BLaER1 treated with 17β-estradiol and CSF1 and Interleukin-3, amounts not matched to agents 10 nM and 100 nM (cell line): Measurements from ENCODE around the gene C10orf95.

Experiments used
- H3K27ac ChIP-seq, 11 experiments: shearing (Covaris generic); formaldehyde crosslinking; 2 replicates each; pipeline ENCODE4 v1.8.1; 2022
- H3K27me3 ChIP-seq, 11 experiments: shearing (Covaris generic); formaldehyde crosslinking; 2 replicates each; pipeline ENCODE4 v1.8.1; 2022
- H3K36me3 ChIP-seq, 11 experiments: shearing (Covaris generic); formaldehyde crosslinking; 2 replicates each; pipeline ENCODE4 v1.8.1; 2022
- H3K4me1 ChIP-seq, 10 experiments: shearing (Covaris generic); formaldehyde crosslinking; 2 replicates each; pipeline ENCODE4 v1.8.1; 2022
- H3K4me2 ChIP-seq, 11 experiments: shearing (Covaris generic); formaldehyde crosslinking; 2 replicates each; pipeline ENCODE4 v1.8.1; 2022
- H3K4me3 ChIP-seq, 10 experiments: shearing (Covaris generic); formaldehyde crosslinking; 2 replicates each; pipeline ENCODE4 v1.8.1; 2022
- H3K9ac ChIP-seq, 11 experiments: shearing (Covaris generic); formaldehyde crosslinking; 2 replicates each; pipeline ENCODE4 v1.8.1; 2022
- H3K9me3 ChIP-seq, 11 experiments: shearing (Covaris generic); formaldehyde crosslinking; replicated peaks in 1 of 11; 2 replicates each; pipeline ENCODE4 v1.8.1; 2022
- H4K20me1 ChIP-seq, 11 experiments: shearing (Covaris generic); formaldehyde crosslinking; 2 replicates each; pipeline ENCODE4 v1.8.1; 2022
- Cebpa-rat ChIP-seq, 11 experiments: shearing (Covaris generic); IDR thresholded peaks; 2 replicates each; pipeline ENCODE4 v1.8.1; 2022

C10orf95 gene

GRCh38 chr10:102452672-102453340 is 1.5 kb upstream of the C10orf95 start:
- H3K4me1 ChIP-seq, result peaks cover 26 to 79% (median 47%) of the 10 kb centered on the region in 10 experiments
- H3K9ac ChIP-seq, result peak overlapping the region in 10 of 11 experiments; percentile 19 to 93 (median 45); a peak in 13 of 22 replicates
- H3K27me3 ChIP-seq, result no peaks in the 10 kb centered on the region
- peak in 10 of 11 experiments; percentile 32 to 74 (median 44); a peak in 12 of 22 replicates for TF ChIP-seq Cebpa-rat (IDR thresholded peaks at IDR 0.05)
- H4K20me1 ChIP-seq, result peaks cover 0 to 6% (median 0%) of the 10 kb centered on the region in 11 experiments; a peak in 5 of 22 replicates
- peaks cover 23 to 59% (median 44%) of the 10 kb centered on the region in 11 experiments for H3K36me3 ChIP-seq
- no peaks in the 10 kb centered on the region for H3K9me3 ChIP-seq
- H3K4me2 ChIP-seq, result peak overlapping the region; percentile 87 to 99 (median 95); a peak in 21 of 22 replicates
- H3K27ac ChIP-seq, result peak overlapping the region; percentile 46 to 95 (median 81); a peak in 20 of 22 replicates
- H3K4me3 ChIP-seq, result peak overlapping the region in 4 of 10 experiments; percentile 81 to 98 (median 89); a peak in 4 of 20 replicates

GRCh38 chr10:102450374-102451104 is 804 bp downstream of the C10orf95 start:
- peaks cover 0 to 26% (median 2%) of the 10 kb centered on the region in 11 experiments; a peak in 9 of 22 replicates for H4K20me1 ChIP-seq
- peak overlapping the region; percentile 70 to 95 (median 90) for H3K27ac ChIP-seq
- H3K4me1 ChIP-seq, result peaks cover 26 to 88% (median 47%) of the 10 kb centered on the region in 10 experiments

GRCh38 chr10:102450124-102450373 is 1.3 kb downstream of the C10orf95 start:
- TF ChIP-seq Cebpa-rat (IDR thresholded peaks at IDR 0.05), result no peak
- peak overlapping the region; percentile 70 to 95 (median 90) for H3K27ac ChIP-seq
- H3K27me3 ChIP-seq, result no peaks in the 10 kb centered on the region
- peak overlapping the region; percentile 84 to 95 (median 90) for H3K9ac ChIP-seq
- H3K4me1 ChIP-seq, result peaks cover 26 to 88% (median 47%) of the 10 kb centered on the region in 10 experiments
- peak overlapping the region; percentile 81 to 98 (median 89) for H3K4me3 ChIP-seq
- H4K20me1 ChIP-seq, result peaks cover 0 to 31% (median 5%) of the 10 kb centered on the region in 11 experiments; a peak in 9 of 22 replicates
- peak overlapping the region; percentile 87 to 99 (median 95) for H3K4me2 ChIP-seq
- peaks cover 7 to 36% (median 25%) of the 10 kb centered on the region in 11 experiments; a peak in 18 of 22 replicates for H3K36me3 ChIP-seq
- H3K9me3 ChIP-seq, result no peaks in the 10 kb centered on the region

More at GRCh38 chr10:102450374-102451104, 804 bp downstream of the C10orf95 start:
- H3K9ac ChIP-seq, result peak overlapping the region; percentile 84 to 95 (median 90)
- peaks cover 9 to 41% (median 30%) of the 10 kb centered on the region in 11 experiments; a peak in 21 of 22 replicates for H3K36me3 ChIP-seq
- no peaks in the 10 kb centered on the region for H3K27me3 ChIP-seq
- peak overlapping the region; percentile 87 to 99 (median 95) for H3K4me2 ChIP-seq
- no peak for TF ChIP-seq Cebpa-rat (IDR thresholded peaks at IDR 0.05)
- peak overlapping the region; percentile 81 to 98 (median 89) for H3K4me3 ChIP-seq
- H3K9me3 ChIP-seq, result no peaks in the 10 kb centered on the region

- Histone ChIP-seq H3K36me3 (peaks cover 7 to 31% (median 21%) of the 10 kb centered on the region in 11 experiments; a peak in 14 of 22 replicates), H3K27me3 (no peaks in the 10 kb centered on the region), H3K27ac (peak overlapping the region; percentile 70 to 95 (median 90)), H4K20me1 (peaks cover 0 to 36% (median 5%) of the 10 kb centered on the region in 11 experiments; a peak in 9 of 22 replicates), H3K9ac (peak overlapping the region; percentile 84 to 95 (median 90)), H3K4me3 (peak overlapping the region; percentile 81 to 98 (median 89)), H3K4me1 (peaks cover 26 to 88% (median 45%) of the 10 kb centered on the region in 10 experiments), H3K9me3 (no peaks in the 10 kb centered on the region), H3K4me2 (peak overlapping the region; percentile 87 to 99 (median 95))
- no peak for TF ChIP-seq Cebpa-rat (IDR thresholded peaks at IDR 0.05)
Observed at GRCh38 chr10:102449321-102450123, 1.8 kb downstream of the C10orf95 start.

GRCh38 chr10:102444851-102445250 is 6.5 kb downstream of the C10orf95 start:
- Histone ChIP-seq H3K27me3 (no peaks in the 10 kb centered on the region), H3K4me1 (peaks cover 18 to 96% (median 28%) of the 10 kb centered on the region in 10 experiments), H3K4me2 (peak overlapping the region in 2 of 11 experiments; percentile 21 to 41; a peak in 4 of 22 replicates), H4K20me1 (peaks cover 0 to 83% (median 22%) of the 10 kb centered on the region in 11 experiments; a peak in 10 of 22 replicates), H3K9me3 (no peaks in the 10 kb centered on the region), H3K4me3 (no peak overlapping the region), H3K36me3 (peaks cover 0 to 32% (median 0%) of the 10 kb centered on the region in 11 experiments; a peak in 7 of 22 replicates), H3K27ac (no peak overlapping the region), H3K9ac (no peak overlapping the region)
- no peak for TF ChIP-seq Cebpa-rat (IDR thresholded peaks at IDR 0.05)

DNA sequence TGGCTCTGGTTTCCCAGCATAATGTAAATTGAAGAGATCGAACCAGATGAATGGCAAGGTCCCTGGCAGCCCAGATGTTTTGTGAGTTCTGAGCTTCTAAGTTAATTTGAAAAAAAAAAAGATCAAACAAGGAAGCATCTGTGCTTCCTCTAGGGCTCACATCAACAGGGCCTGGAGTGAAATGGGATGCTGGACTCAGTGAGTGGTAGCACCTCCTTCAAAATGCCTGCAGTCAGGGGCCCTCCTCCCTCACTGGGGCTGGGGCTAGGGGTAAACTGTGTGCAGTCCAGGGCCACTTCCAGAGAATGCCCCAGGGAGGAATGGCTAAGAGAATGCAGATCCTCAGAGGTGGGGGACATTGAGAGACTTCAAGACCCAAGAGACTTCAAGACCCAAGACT is 13.0 kb downstream of the C10orf95 start:
- Histone ChIP-seq H3K36me3 (peaks cover 0 to 47% (median 0%) of the 10 kb centered on the region in 11 experiments; a peak in 8 of 22 replicates), H3K9me3 (no peaks in the 10 kb centered on the region), H3K9ac (peak overlapping the region in 7 of 11 experiments; percentile 8 to 91 (median 85); a peak in 14 of 22 replicates), H4K20me1 (peaks cover 0 to 77% (median 42%) of the 10 kb centered on the region in 11 experiments; a peak in 14 of 22 replicates), H3K4me2 (peak overlapping the region; percentile 35 to 100 (median 94); a peak in 21 of 22 replicates), H3K4me3 (peak overlapping the region in 8 of 10 experiments; percentile 27 to 93 (median 79); a peak in 13 of 20 replicates), H3K27ac (peak overlapping the region in 8 of 11 experiments; percentile 13 to 80 (median 29); a peak in 9 of 22 replicates), H3K27me3 (peaks cover 0 to 26% (median 0%) of the 10 kb centered on the region in 11 experiments; a peak in 8 of 22 replicates), H3K4me1 (peaks cover 54 to 86% (median 73%) of the 10 kb centered on the region in 10 experiments)
- TF ChIP-seq Cebpa-rat (IDR thresholded peaks at IDR 0.05), result no peak

DNA sequence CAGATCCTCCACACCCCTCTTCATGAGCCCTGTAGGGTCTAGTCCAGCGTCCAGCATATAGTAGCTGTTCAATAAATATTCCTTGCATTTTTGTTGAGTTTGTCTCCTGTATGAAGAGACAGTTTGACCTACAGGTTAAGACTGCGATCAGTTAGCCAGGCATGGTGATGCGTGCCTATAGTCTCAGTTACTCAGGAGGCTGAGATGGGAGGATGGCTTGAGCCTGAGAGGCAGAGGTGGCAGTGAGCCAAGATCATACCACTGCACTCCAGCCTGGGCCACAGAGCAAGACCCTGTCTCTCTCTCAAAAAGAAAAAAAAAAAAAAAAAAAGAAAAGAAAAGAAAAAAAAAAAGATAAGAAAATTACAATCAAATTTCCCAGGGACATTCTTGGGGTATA is 13.8 kb downstream of the C10orf95 start:
- H3K27me3 ChIP-seq, result peaks cover 0 to 26% (median 0%) of the 10 kb centered on the region in 11 experiments; a peak in 8 of 22 replicates
- peaks cover 60 to 90% (median 80%) of the 10 kb centered on the region in 10 experiments for H3K4me1 ChIP-seq

More for the DNA sequence above, 13.8 kb downstream of the C10orf95 start:
- peak overlapping the region in 8 of 10 experiments; percentile 62 to 93 (median 79); a peak in 15 of 20 replicates for H3K4me3 ChIP-seq
- H4K20me1 ChIP-seq, result peaks cover 0 to 69% (median 36%) of the 10 kb centered on the region in 11 experiments; a peak in 14 of 22 replicates
- peak overlapping the region in 7 of 11 experiments; percentile 5 to 91 (median 85); a peak in 10 of 22 replicates for H3K9ac ChIP-seq
- peaks cover 0 to 39% (median 0%) of the 10 kb centered on the region in 11 experiments; a peak in 8 of 22 replicates for H3K36me3 ChIP-seq
- no peaks in the 10 kb centered on the region for H3K9me3 ChIP-seq
- H3K27ac ChIP-seq, result peak overlapping the region in 3 of 11 experiments; percentile 20 to 88 (median 80); a peak in 4 of 22 replicates
- H3K4me2 ChIP-seq, result peak overlapping the region in 10 of 11 experiments; percentile 39 to 100 (median 94); a peak in 17 of 22 replicates
- TF ChIP-seq Cebpa-rat (IDR thresholded peaks at IDR 0.05), result no peak
